Panc1 (cell line): ENCODE results near the gene EMD.
"Not testable (repeated sequence)": the region's sequence is repeated elsewhere in the genome, so short reads cannot be mapped to it uniquely, and the experiment has no call there.

ENCODE experiments used
- CTCF ChIP-seq: fragments of 450-650 bp; IDR thresholded peaks from 2 replicates; pipeline ENCODE4 v1.5.1; 2017; ENCODE audit warnings: mild to moderate bottlenecking
- POLR2AphosphoS5 ChIP-seq: IDR thresholded peaks from 2 replicates; pipeline ENCODE4 v1.6.1; 2012; ENCODE audit warnings: mild to moderate bottlenecking, low read depth, low read length, moderate library complexity
- REST ChIP-seq, 2 experiments: IDR thresholded peaks; 2 replicates each; pipeline ENCODE4 v1.6.1; 2011 to 2012; ENCODE audit warnings: low read depth in 2 of 2, control low read depth in 1 of 2, low read length in 1 of 2, mild to moderate bottlenecking in 1 of 2, moderate library complexity in 1 of 2; ENCODE audit not compliant: insufficient read depth in 1 of 2
- SIN3A ChIP-seq: IDR thresholded peaks from 2 replicates; pipeline ENCODE4 v1.6.1; 2012; ENCODE audit warnings: low read depth, mild to moderate bottlenecking, low read length, moderate library complexity, borderline replicate concordance; ENCODE audit not compliant: insufficient read depth

DNA sequence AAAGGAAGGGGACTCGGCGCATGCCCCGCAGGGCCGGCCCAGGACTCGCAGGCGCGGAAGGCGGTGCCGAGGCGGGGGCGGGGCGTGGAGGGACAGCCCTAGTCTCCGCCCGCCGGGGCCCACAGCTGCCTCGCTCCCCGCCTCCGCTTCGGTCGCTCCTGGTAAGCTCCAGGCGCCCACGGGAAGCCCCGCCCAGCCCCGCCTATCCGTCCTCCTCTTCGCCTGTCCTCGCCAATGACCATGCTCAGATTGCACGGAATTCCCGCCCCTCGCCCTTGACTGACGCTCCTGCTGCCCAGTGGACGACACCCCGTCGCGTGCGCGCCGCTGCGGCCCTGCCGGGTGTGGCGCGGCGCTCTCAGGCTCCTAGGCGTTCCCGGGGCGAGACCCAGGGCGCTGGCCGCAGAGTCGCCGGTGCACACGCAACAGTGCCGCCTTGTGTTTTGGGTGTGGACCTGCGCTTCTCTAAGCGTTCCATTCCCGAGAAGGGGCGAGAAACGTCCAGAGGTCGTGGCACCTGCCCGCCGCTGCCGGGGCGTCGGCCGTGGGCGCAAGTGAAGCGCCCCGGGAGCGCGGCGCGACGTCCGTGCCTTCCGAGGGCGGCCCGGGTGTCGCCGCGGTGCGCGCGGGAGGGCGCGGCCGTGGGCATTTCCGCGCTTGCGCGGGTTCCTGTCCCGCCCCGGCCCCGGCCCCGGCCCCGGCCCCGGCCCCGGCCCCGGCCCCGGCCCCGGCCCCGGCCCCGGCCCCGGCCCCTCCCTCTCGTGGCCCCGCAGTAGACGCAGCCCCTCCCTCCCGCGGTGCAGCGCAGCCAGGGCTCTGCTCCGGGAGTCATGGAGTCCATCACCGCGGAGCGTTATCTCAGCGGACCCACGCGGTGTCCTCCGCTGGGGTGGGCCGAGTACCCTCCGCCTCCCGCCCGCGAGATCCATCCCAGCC, 11.0 kb downstream of the EMD start:
- not testable (repeated sequence) for TF ChIP-seq POLR2AphosphoS5; CTCF; REST (IDR thresholded peaks at IDR 0.05; ENCODE audit: insufficient read depth in 1 of 2, low read depth in 2 of 2, low read length in 1 of 2); SIN3A
